IMR-90 (cell line): ENCODE results near the gene PAPLN. TPM values are rescaled to one million over a fixed set of nuclear protein-coding genes. Genes with fewer than 3 reads are reported as not detected.

Experiments used
- ATAC-seq: fragments of 200-7000 bp; cut with Tn5 transposase; 2 replicates; pipeline ENCODE4 v1.9.1; 2020; ENCODE audit warnings: low read depth, mild to moderate bottlenecking, moderate library complexity
- BruUV-seq: library from RNA; stranded (reverse); fragments of 400-500 nt; replicated peaks from 2 replicates; lab custom pipeline; 2021; lab: Mats Ljungman, UMichigan
- CTCF ChIA-PET: fragments of 300-600 bp; formaldehyde crosslinking; extraction: SDS; loops from one replicate; lab custom pipeline; 2021; ENCODE audit warnings: antibody characterized with exemption; lab: Yijun Ruan, JAX
- POLR2A ChIA-PET: fragments of 300-600 bp; sonication (Branson Sonifier 250); formaldehyde crosslinking; loops from one replicate; lab custom pipeline; 2022; ENCODE audit warnings: antibody characterized with exemption; ENCODE audit not compliant: unreplicated experiment; lab: Charles Lee
- DNase-seq: peaks from one replicate; pipeline ENCODE4 v3.0.0; 2013
- H2AFZ ChIP-seq: replicated peaks from 2 replicates; pipeline ENCODE3; 2013; ENCODE audit warnings: low read length, mild to moderate bottlenecking; ENCODE audit not compliant: poor library complexity
- H2AK5ac ChIP-seq: 2 replicates; pipeline ENCODE4 v1.6.1; 2013; ENCODE audit warnings: low read depth, low read length, inconsistent platforms
- H2AK9ac ChIP-seq: replicated peaks from 2 replicates; pipeline ENCODE3; 2013; ENCODE audit warnings: mild to moderate bottlenecking, low read depth, low read length, moderate library complexity; ENCODE audit not compliant: poor library complexity
- H2BK120ac ChIP-seq: 2 replicates; pipeline ENCODE4 v1.6.1; 2013; ENCODE audit warnings: low read depth, low read length, inconsistent platforms
- H2BK15ac ChIP-seq: 3 replicates; pipeline ENCODE4 v1.6.1; 2013; ENCODE audit warnings: low read depth, low read length, inconsistent platforms
- H2BK20ac ChIP-seq: 2 replicates; pipeline ENCODE4 v1.6.1; 2013; ENCODE audit warnings: low read depth, mild to moderate bottlenecking, inconsistent platforms, low read length, moderate library complexity
- H2BK5ac ChIP-seq: 2 replicates; pipeline ENCODE4 v1.6.1; 2013; ENCODE audit warnings: mild to moderate bottlenecking, low read depth, low read length, inconsistent platforms; ENCODE audit not compliant: poor library complexity, severe bottlenecking
- H3K14ac ChIP-seq: replicated peaks from 2 replicates; pipeline ENCODE4 v1.6.1; 2013; ENCODE audit warnings: low read depth, low read length, inconsistent platforms
- H3K18ac ChIP-seq: 2 replicates; pipeline ENCODE4 v1.6.1; 2013; ENCODE audit warnings: low read depth, low read length, control low read depth
- H3K23ac ChIP-seq: 2 replicates; pipeline ENCODE4 v1.6.1; 2013; ENCODE audit warnings: low read depth, low read length, inconsistent platforms
- H3K27ac ChIP-seq: 2 replicates; pipeline ENCODE4 v1.5.1; 2013; ENCODE audit warnings: mild to moderate bottlenecking, control low read depth, low read length; ENCODE audit not compliant: insufficient read depth
- H3K27me3 ChIP-seq: 2 replicates; pipeline ENCODE4 v1.6.1; 2013; ENCODE audit warnings: low read length; ENCODE audit not compliant: control insufficient read depth, insufficient read depth
- H3K36me3 ChIP-seq: 2 replicates; pipeline ENCODE4 v1.6.1; 2013; ENCODE audit warnings: low read length, mixed read lengths; ENCODE audit not compliant: control insufficient read depth, insufficient read depth
- H3K4ac ChIP-seq: 2 replicates; pipeline ENCODE4 v1.6.1; 2013; ENCODE audit warnings: low read depth, low read length, inconsistent platforms
- H3K4me1 ChIP-seq: 2 replicates; pipeline ENCODE4 v1.6.1; 2013; ENCODE audit warnings: low read length, mixed read lengths; ENCODE audit not compliant: control insufficient read depth, insufficient read depth
- H3K4me2 ChIP-seq: 2 replicates; pipeline ENCODE4 v1.6.1; 2013; ENCODE audit warnings: low read depth, mild to moderate bottlenecking, control low read depth, low read length, moderate library complexity
- H3K4me3 ChIP-seq: 2 replicates; pipeline ENCODE4 v1.5.1; 2013; ENCODE audit warnings: low read depth, mild to moderate bottlenecking, control low read depth, low read length, moderate library complexity; ENCODE audit not compliant: insufficient read depth
- H3K56ac ChIP-seq: 2 replicates; pipeline ENCODE4 v1.6.1; 2013; ENCODE audit warnings: low read length, inconsistent platforms; ENCODE audit not compliant: insufficient read depth; ENCODE audit errors: extremely low read depth
- H3K79me1 ChIP-seq, 2 experiments: 2 replicates each; pipeline ENCODE4 v1.6.1; 2013; ENCODE audit warnings: low read length in 2 of 2, inconsistent platforms in 1 of 2, low read depth in 1 of 2
- H3K9ac ChIP-seq: 2 replicates; pipeline ENCODE4 v1.6.1; 2013; ENCODE audit warnings: low read depth, low read length, control low read depth
- H3K9me1 ChIP-seq: 2 replicates; pipeline ENCODE4 v1.6.1; 2013; ENCODE audit warnings: low read length, inconsistent platforms; ENCODE audit not compliant: insufficient read depth
- H3K9me3 ChIP-seq: 2 replicates; pipeline ENCODE4 v1.6.1; 2013; ENCODE audit warnings: low read length; ENCODE audit not compliant: control insufficient read depth, insufficient read depth
- H4K20me1 ChIP-seq: 2 replicates; pipeline ENCODE4 v1.6.1; 2013; ENCODE audit warnings: low read length, inconsistent platforms; ENCODE audit not compliant: insufficient read depth
- H4K5ac ChIP-seq: 2 replicates; pipeline ENCODE4 v1.6.1; 2013; ENCODE audit warnings: mild to moderate bottlenecking, low read depth, low read length, control low read depth
- H4K8ac ChIP-seq, 2 experiments: 2 replicates each; pipeline ENCODE4 v1.6.1; 2013; ENCODE audit warnings: low read depth in 2 of 2, low read length in 2 of 2, control low read depth in 1 of 2, inconsistent platforms in 1 of 2
- H4K91ac ChIP-seq: 2 replicates; pipeline ENCODE4 v1.6.1; 2013; ENCODE audit warnings: low read depth, low read length, inconsistent platforms; ENCODE audit not compliant: insufficient read depth
- BHLHE40 ChIP-seq: fragments of 150-350 bp; IDR thresholded peaks from 2 replicates; pipeline ENCODE4 v1.6.1; 2016; ENCODE audit warnings: mild to moderate bottlenecking, low read depth, low read length
- CHD1 ChIP-seq: IDR thresholded peaks from 2 replicates; pipeline ENCODE4 v1.6.1; 2012; ENCODE audit warnings: low read depth, low read length, improper control_type of control experiment
- CTCF ChIP-seq: conservative IDR thresholded peaks from 2 replicates; pipeline ENCODE4 v1.5.1; 2012; ENCODE audit warnings: mild to moderate bottlenecking, low read depth, low read length, improper control_type of control experiment
- FOS ChIP-seq: fragments of 150-350 bp; IDR thresholded peaks from 2 replicates; pipeline ENCODE4 v1.6.1; 2016; ENCODE audit warnings: low read depth, low read length
- MAFK ChIP-seq: IDR thresholded peaks from 2 replicates; pipeline ENCODE4 v1.6.1; 2012; ENCODE audit warnings: low read depth, low read length, improper control_type of control experiment
- MAZ ChIP-seq: IDR thresholded peaks from 2 replicates; pipeline ENCODE4 v1.6.1; 2012; ENCODE audit warnings: low read depth, mild to moderate bottlenecking, low read length, improper control_type of control experiment, moderate library complexity, borderline replicate concordance
- MXI1 ChIP-seq: IDR thresholded peaks from 2 replicates; pipeline ENCODE4 v1.6.1; 2012; ENCODE audit warnings: low read depth, mild to moderate bottlenecking, low read length, moderate library complexity, borderline replicate concordance
- RCOR1 ChIP-seq: IDR thresholded peaks from 2 replicates; pipeline ENCODE4 v1.6.1; 2012; ENCODE audit warnings: mild to moderate bottlenecking, low read length, improper control_type of control experiment; ENCODE audit not compliant: insufficient replicate concordance
- RFX5 ChIP-seq: IDR thresholded peaks from 2 replicates; pipeline ENCODE4 v1.8.0; 2012; ENCODE audit warnings: low read depth, mild to moderate bottlenecking, low read length, moderate library complexity
- USF2 ChIP-seq: fragments of 150-350 bp; IDR thresholded peaks from 2 replicates; pipeline ENCODE4 v1.6.1; 2017; ENCODE audit warnings: mild to moderate bottlenecking, antibody characterized with exemption, low read length, low read depth
- WGBS, 2 experiments: methylation state at CpG; one replicate each; pipeline versions ENCODE4 v1.1.5 to v1.1.7; 2013; ENCODE audit warnings: missing lambda C conversion rate in 2 of 2; ENCODE audit not compliant: insufficient read length in 1 of 2; ENCODE audit errors: extremely low coverage in 2 of 2; 5-methylcytosine and 5-hydroxymethylcytosine counted together
- dilution Hi-C: fragments of 300-500 bp; cut with HindIII; formaldehyde crosslinking; loops from one replicate; pipeline ENCODE4 v1.14.3; 2018; ENCODE audit warnings: low sequenced_read_pairs; ENCODE audit not compliant: unreplicated experiment
- in situ Hi-C: fragments of 300-500 bp; cut with MboI; formaldehyde crosslinking; loops from 3 replicates; pipeline ENCODE4 v1.14.3; 2019; ENCODE audit warnings: low sequenced_read_pairs, inconsistent platforms, mixed read lengths
- intact Hi-C: fragments of 100-400 bp; cut with micrococcal nuclease; formaldehyde crosslinking; loops from 2 replicates; pipeline ENCODE4 v1.10.0; 2022
- polyA plus RNA-seq, 3 experiments: library from polyadenylated mRNA; depleted of rRNA; stranded (reverse); fragments of >200 nt; gene quantifications; 2 replicates each; pipeline ENCODE4 v1.2.3, GENCODE V29; 2012; ENCODE audit warnings: low replicate concordance in 1 of 3
- total RNA-seq: library from RNA; depleted of rRNA; stranded (reverse); fragments of >200 nt; gene quantifications from 2 replicates; pipeline ENCODE4 v1.2.3, GENCODE V29; 2012

The PAPLN gene
- total and polyA plus RNA-seq, 2 of the 4 experiments (the other 2 are of a cell fraction): 0.36 to 1.2 TPM

GRCh38 chr14:73252491-73253322, 15.4 kb downstream of the PAPLN start (continued):
- no peak for TF ChIP-seq FOS

GRCh38 chr14:73253323-73253610, 16.0 kb downstream of the PAPLN start:
- ChIA-PET CTCF (no interaction called here), POLR2A (no interaction called here)
- peak overlapping the region; percentile 65 for H2AK9ac ChIP-seq
- no peak overlapping the region for H3K14ac ChIP-seq
- H4K20me1 ChIP-seq: no peaks in the 10 kb centered on the region
- DNase-seq (no peak), ATAC-seq (no peak)
- H3K9me3 ChIP-seq: no peaks in the 10 kb centered on the region
- H3K4ac ChIP-seq: no peak overlapping the region
- H3K18ac ChIP-seq: no peak overlapping the region
- in situ Hi-C loops: no loop called here
- H4K91ac ChIP-seq: no peak overlapping the region
- no peak overlapping the region for H3K27ac ChIP-seq
- H3K27me3 ChIP-seq: no peaks in the 10 kb centered on the region
- no peak overlapping the region for H4K8ac ChIP-seq
- H3K4me2 ChIP-seq: no peak overlapping the region
- no peak overlapping the region for H2BK120ac ChIP-seq
- H2BK20ac ChIP-seq: no peak overlapping the region
- 98% methylated on average over 7 of the region's 10 CpGs; no CpG with 5 or more reads in 1 of the 2 experiments for WGBS, 2 experiments
- BruUV-seq: no TSS peak
- no peak overlapping the region for H3K9ac ChIP-seq
- no peak overlapping the region for H4K5ac ChIP-seq
- H2BK5ac ChIP-seq: no peak overlapping the region
- H3K56ac ChIP-seq: no peak overlapping the region
- H2BK15ac ChIP-seq: no peak overlapping the region
- no peak overlapping the region for H2AK5ac ChIP-seq
- no peak overlapping the region for H3K4me3 ChIP-seq
- H3K23ac ChIP-seq: no peak overlapping the region
- intact Hi-C loops: no loop called here
- dilution Hi-C loops: no loop called here
- H3K9me1 ChIP-seq: no peaks in the 10 kb centered on the region
- no peak for TF ChIP-seq FOS
- TF ChIP-seq RFX5: no peak
- TF ChIP-seq MAFK: no peak
- no peak for TF ChIP-seq CTCF
- TF ChIP-seq BHLHE40: no peak
- no peak for TF ChIP-seq RCOR1
- TF ChIP-seq MXI1: no peak
- no peak for TF ChIP-seq MAZ
- TF ChIP-seq USF2: no peak
- TF ChIP-seq CHD1: no peak
- no peaks in the 10 kb centered on the region for H3K4me1 ChIP-seq
- H2AFZ ChIP-seq: no peak overlapping the region
- H3K36me3 ChIP-seq: no peaks in the 10 kb centered on the region
- H3K79me1 ChIP-seq: no peaks in the 10 kb centered on the region
